ENCODE measurements around the gene LHCGR.

LHCGR gene

DNA sequence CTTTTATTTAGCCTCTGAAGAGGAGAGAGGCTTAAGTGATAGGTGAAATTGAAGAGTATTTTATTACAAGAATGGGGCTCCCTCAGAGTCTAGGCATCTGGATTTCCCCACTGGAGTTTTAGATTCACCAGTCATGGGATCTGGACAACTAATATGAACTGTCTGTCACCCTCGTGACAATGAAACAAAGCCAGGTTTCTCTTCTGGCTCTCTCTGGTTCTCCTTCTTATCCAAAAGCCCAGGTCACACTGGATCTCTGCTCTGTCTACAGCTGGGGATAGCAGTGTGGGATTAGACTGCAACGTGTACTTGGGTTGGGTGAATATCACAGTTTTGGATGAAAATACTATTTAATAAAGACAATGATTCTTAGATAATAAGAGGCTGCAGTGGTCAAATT lies 31.2 kb downstream of the LHCGR start:
- Histone ChIP-seq H3K36me3 (ENCODE audit: control insufficient read depth in 2 of 2, insufficient read depth in 1 of 2, low read length in 2 of 2) (no peaks in the 10 kb centered on the region), H3K4me1 (ENCODE audit: control insufficient read depth, insufficient read depth, low read length) (peaks cover 7% of the 10 kb centered on the region), H3K27ac (ENCODE audit: extremely low read depth, low read depth, low read length) (no peak overlapping the region), H3K4me3 (ENCODE audit: low read depth, low read length) (no peak overlapping the region), H3K9me3 (ENCODE audit: control insufficient read depth, insufficient read depth, low read depth, low read length) (no peaks in the 10 kb centered on the region)
- ChIA-PET CTCF (interaction anchor here (0.7 kb wide), 1 partner anchor 25 kb away, joined by 3 read pairs; no protein-coding TSS in a partner anchor), POLR2A (no interaction called here)
- TF ChIP-seq ZNF473 (tag by site-specific recombination; IDR thresholded peaks at IDR 0.05), result no peak
- TF ChIP-seq, protein P1, sequence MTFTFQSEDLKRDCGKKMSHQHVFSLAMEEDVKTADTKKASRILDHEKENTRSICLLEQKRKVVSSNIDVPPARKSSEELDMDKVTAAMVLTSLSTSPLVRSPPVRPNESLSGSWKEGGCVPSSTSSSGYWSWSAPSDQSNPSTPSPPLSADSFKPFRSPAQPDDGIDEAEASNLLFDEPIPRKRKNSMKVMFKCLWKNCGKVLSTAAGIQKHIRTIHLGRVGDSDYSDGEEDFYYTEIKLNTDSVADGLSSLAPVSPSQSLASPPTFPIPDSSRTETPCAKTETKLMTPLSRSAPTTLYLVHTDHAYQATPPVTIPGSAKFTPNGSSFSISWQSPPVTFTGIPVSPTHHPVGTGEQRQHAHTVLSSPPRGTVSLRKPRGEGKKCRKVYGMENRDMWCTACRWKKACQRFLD (tag by site-specific recombination; IDR thresholded peaks at IDR 0.05), result no peak
- no peak for TF ChIP-seq ZNF394 (tag by site-specific recombination; IDR thresholded peaks at IDR 0.05; ENCODE audit: borderline replicate concordance)
- TF ChIP-seq KLF16 (tag by site-specific recombination; IDR thresholded peaks at IDR 0.05), result no peak
- TF ChIP-seq ZNF292 (tag by site-specific recombination; IDR thresholded peaks at IDR 0.05; ENCODE audit: borderline replicate concordance, low read depth), result no peak
- TF ChIP-seq, protein P2, sequence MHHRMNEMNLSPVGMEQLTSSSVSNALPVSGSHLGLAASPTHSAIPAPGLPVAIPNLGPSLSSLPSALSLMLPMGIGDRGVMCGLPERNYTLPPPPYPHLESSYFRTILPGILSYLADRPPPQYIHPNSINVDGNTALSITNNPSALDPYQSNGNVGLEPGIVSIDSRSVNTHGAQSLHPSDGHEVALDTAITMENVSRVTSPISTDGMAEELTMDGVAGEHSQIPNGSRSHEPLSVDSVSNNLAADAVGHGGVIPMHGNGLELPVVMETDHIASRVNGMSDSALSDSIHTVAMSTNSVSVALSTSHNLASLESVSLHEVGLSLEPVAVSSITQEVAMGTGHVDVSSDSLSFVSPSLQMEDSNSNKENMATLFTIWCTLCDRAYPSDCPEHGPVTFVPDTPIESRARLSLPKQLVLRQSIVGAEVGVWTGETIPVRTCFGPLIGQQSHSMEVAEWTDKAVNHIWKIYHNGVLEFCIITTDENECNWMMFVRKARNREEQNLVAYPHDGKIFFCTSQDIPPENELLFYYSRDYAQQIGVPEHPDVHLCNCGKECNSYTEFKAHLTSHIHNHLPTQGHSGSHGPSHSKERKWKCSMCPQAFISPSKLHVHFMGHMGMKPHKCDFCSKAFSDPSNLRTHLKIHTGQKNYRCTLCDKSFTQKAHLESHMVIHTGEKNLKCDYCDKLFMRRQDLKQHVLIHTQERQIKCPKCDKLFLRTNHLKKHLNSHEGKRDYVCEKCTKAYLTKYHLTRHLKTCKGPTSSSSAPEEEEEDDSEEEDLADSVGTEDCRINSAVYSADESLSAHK (tag by site-specific recombination; IDR thresholded peaks at IDR 0.05), result no peak
- no peak for TF ChIP-seq ZNF596 (tag by site-specific recombination; IDR thresholded peaks at IDR 0.05)
- TF ChIP-seq, protein P3, sequence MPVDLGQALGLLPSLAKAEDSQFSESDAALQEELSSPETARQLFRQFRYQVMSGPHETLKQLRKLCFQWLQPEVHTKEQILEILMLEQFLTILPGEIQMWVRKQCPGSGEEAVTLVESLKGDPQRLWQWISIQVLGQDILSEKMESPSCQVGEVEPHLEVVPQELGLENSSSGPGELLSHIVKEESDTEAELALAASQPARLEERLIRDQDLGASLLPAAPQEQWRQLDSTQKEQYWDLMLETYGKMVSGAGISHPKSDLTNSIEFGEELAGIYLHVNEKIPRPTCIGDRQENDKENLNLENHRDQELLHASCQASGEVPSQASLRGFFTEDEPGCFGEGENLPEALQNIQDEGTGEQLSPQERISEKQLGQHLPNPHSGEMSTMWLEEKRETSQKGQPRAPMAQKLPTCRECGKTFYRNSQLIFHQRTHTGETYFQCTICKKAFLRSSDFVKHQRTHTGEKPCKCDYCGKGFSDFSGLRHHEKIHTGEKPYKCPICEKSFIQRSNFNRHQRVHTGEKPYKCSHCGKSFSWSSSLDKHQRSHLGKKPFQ (tag by site-specific recombination; IDR thresholded peaks at IDR 0.05), result no peak
- no peak for TF ChIP-seq ZNF2 (tag by site-specific recombination; IDR thresholded peaks at IDR 0.05)
- TF ChIP-seq, protein P4, sequence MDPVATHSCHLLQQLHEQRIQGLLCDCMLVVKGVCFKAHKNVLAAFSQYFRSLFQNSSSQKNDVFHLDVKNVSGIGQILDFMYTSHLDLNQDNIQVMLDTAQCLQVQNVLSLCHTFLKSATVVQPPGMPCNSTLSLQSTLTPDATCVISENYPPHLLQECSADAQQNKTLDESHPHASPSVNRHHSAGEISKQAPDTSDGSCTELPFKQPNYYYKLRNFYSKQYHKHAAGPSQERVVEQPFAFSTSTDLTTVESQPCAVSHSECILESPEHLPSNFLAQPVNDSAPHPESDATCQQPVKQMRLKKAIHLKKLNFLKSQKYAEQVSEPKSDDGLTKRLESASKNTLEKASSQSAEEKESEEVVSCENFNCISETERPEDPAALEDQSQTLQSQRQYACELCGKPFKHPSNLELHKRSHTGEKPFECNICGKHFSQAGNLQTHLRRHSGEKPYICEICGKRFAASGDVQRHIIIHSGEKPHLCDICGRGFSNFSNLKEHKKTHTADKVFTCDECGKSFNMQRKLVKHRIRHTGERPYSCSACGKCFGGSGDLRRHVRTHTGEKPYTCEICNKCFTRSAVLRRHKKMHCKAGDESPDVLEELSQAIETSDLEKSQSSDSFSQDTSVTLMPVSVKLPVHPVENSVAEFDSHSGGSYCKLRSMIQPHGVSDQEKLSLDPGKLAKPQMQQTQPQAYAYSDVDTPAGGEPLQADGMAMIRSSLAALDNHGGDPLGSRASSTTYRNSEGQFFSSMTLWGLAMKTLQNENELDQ (tag by site-specific recombination; IDR thresholded peaks at IDR 0.05; ENCODE audit: low read depth), result no peak
- no peak for TF ChIP-seq ZFP37 (tag by site-specific recombination; IDR thresholded peaks at IDR 0.05)
- no peak for TF ChIP-seq ZNF639 (tag by site-specific recombination; IDR thresholded peaks at IDR 0.05)
- no peak for TF ChIP-seq HOXD13 (CRISPR knock-in tag; IDR thresholded peaks at IDR 0.05; ENCODE audit: borderline replicate concordance)
- TF ChIP-seq, protein P5, sequence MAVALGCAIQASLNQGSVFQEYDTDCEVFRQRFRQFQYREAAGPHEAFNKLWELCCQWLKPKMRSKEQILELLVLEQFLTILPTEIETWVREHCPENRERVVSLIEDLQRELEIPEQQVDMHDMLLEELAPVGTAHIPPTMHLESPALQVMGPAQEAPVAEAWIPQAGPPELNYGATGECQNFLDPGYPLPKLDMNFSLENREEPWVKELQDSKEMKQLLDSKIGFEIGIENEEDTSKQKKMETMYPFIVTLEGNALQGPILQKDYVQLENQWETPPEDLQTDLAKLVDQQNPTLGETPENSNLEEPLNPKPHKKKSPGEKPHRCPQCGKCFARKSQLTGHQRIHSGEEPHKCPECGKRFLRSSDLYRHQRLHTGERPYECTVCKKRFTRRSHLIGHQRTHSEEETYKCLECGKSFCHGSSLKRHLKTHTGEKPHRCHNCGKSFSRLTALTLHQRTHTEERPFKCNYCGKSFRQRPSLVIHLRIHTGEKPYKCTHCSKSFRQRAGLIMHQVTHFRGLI (tag by site-specific recombination; IDR thresholded peaks at IDR 0.05), result no peak
- TF ChIP-seq, protein P6, sequence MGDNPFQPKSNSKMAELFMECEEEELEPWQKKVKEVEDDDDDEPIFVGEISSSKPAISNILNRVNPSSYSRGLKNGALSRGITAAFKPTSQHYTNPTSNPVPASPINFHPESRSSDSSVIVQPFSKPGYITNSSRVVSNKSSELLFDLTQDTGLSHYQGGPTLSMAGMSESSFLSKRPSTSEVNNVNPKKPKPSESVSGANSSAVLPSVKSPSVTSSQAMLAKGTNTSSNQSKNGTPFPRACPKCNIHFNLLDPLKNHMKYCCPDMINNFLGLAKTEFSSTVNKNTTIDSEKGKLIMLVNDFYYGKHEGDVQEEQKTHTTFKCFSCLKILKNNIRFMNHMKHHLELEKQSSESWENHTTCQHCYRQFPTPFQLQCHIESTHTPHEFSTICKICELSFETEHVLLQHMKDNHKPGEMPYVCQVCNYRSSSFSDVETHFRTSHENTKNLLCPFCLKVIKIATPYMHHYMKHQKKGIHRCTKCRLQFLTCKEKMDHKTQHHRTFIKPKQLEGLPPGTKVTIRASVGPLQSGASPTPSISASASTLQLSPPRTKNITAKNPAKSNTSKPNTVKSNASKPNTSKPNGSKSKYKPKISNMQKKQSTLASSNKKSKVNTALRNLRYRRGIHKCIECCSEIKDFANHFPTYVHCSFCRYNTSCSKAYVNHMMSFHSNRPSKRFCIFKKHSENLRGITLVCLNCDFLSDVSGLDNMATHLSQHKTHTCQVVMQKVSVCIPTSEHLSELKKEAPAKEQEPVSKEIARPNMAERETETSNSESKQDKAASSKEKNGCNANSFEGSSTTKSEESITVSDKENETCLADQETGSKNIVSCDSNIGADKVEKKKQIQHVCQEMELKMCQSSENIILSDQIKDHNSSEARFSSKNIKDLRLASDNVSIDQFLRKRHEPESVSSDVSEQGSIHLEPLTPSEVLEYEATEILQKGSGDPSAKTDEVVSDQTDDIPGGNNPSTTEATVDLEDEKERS (tag by site-specific recombination; IDR thresholded peaks at IDR 0.05), result no peak
- TF ChIP-seq KLF7 (tag by site-specific recombination; IDR thresholded peaks at IDR 0.05; ENCODE audit: borderline replicate concordance), result no peak
- no peak for TF ChIP-seq ZNF416 (tag by site-specific recombination; IDR thresholded peaks at IDR 0.05)
- TF ChIP-seq ZNF629 (tag by site-specific recombination; IDR thresholded peaks at IDR 0.05), result no peak
- no peak for TF ChIP-seq ZNF155 (tag by site-specific recombination; IDR thresholded peaks at IDR 0.05)
- TF ChIP-seq, protein P7, sequence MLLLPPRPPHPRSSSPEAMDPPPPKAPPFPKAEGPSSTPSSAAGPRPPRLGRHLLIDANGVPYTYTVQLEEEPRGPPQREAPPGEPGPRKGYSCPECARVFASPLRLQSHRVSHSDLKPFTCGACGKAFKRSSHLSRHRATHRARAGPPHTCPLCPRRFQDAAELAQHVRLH (tag by site-specific recombination; IDR thresholded peaks at IDR 0.05), result no peak

Measured in HEK293 (cell line).